Measurements from ENCODE around the gene RING1.

GRCh38 chr6:33160728-33161344 is 47.5 kb upstream of the RING1 start:
- TF ChIP-seq EZH2phosphoT487 (IDR thresholded peaks at IDR 0.05; ENCODE audit: low read depth, severe bottlenecking, unreplicated experiment) = no peak
- TF ChIP-seq, protein P1, sequence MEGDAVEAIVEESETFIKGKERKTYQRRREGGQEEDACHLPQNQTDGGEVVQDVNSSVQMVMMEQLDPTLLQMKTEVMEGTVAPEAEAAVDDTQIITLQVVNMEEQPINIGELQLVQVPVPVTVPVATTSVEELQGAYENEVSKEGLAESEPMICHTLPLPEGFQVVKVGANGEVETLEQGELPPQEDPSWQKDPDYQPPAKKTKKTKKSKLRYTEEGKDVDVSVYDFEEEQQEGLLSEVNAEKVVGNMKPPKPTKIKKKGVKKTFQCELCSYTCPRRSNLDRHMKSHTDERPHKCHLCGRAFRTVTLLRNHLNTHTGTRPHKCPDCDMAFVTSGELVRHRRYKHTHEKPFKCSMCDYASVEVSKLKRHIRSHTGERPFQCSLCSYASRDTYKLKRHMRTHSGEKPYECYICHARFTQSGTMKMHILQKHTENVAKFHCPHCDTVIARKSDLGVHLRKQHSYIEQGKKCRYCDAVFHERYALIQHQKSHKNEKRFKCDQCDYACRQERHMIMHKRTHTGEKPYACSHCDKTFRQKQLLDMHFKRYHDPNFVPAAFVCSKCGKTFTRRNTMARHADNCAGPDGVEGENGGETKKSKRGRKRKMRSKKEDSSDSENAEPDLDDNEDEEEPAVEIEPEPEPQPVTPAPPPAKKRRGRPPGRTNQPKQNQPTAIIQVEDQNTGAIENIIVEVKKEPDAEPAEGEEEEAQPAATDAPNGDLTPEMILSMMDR (IDR thresholded peaks at IDR 0.05; ENCODE audit: poor library complexity) = no peak
- no peak for TF ChIP-seq EZH2 (IDR thresholded peaks at IDR 0.05; ENCODE audit: borderline replicate concordance)
